ENCODE data around the gene MTMR3. TPM values are rescaled to one million over a fixed set of nuclear protein-coding genes. Genes with fewer than 3 reads are reported as not detected.

MTMR3 gene
- total RNA-seq, 1 experiment from 2014 or later, result 27.0 TPM

- Histone ChIP-seq H3K4me1 (ENCODE audit: control insufficient read depth in 1 of 2, insufficient read depth in 2 of 2, low read length in 2 of 2) (peaks cover 4 to 12% of the 10 kb centered on the region in 2 experiments; a peak in 2 of 4 replicates), H2AFZ (ENCODE audit: low read depth, low read length, poor library complexity, severe bottlenecking) (no peak overlapping the region), H3K9ac (ENCODE audit: low read length) (peak overlapping the region; percentile 75), H3K9me2 (ENCODE audit: insufficient read depth) (no peaks in the 10 kb centered on the region), H3K4me3 (replicated peaks in 1 of 2; ENCODE audit: low read depth in 1 of 2, low read length in 2 of 2) (peak overlapping the region; percentile 59 to 77), H3K36me3 (ENCODE audit: control insufficient read depth in 1 of 2, insufficient read depth in 2 of 2, low read length in 2 of 2) (no peaks in the 10 kb centered on the region), H3K4me2 (ENCODE audit: low read length) (peak overlapping the region; percentile 66), H3K27ac (ENCODE audit: low read depth, low read length) (peak overlapping the region; percentile 91), H3K9me3 (ENCODE audit: control insufficient read depth in 1 of 2, insufficient read depth in 1 of 2, low read depth in 1 of 2, low read length in 2 of 2) (no peaks in the 10 kb centered on the region), H4K20me1 (ENCODE audit: insufficient read depth) (no peaks in the 10 kb centered on the region), H3K79me2 (ENCODE audit: insufficient read depth, low read length) (peaks cover 51% of the 10 kb centered on the region), H3K27me3 (ENCODE audit: insufficient read depth, low read length) (no peaks in the 10 kb centered on the region)
- TF ChIP-seq JUND (IDR thresholded peaks at IDR 0.05) (no peak), CBX3 (IDR thresholded peaks at IDR 0.05; ENCODE audit: low read depth) (no peak), ZFX (IDR thresholded peaks at IDR 0.05) (no peak; the same call in 1 of the 2 replicates), ZNF274 (IDR thresholded peaks at IDR 0.05; ENCODE audit: low read depth, low read length) (no peak), EZH2phosphoT487 (IDR thresholded peaks at IDR 0.05; ENCODE audit: borderline replicate concordance) (no peak), YY1 (IDR thresholded peaks at IDR 0.05; ENCODE audit: extremely low read depth, insufficient replicate concordance, low read depth, low read length) (no peak), SIN3A (IDR thresholded peaks at IDR 0.05; ENCODE audit: low read depth) (no peak), POLR2AphosphoS5 (IDR thresholded peaks at IDR 0.05; ENCODE audit: low read depth, low read length) (no peak), SP1 (IDR thresholded peaks at IDR 0.05; ENCODE audit: low read depth) (no peak), POLR2A (IDR thresholded peaks at IDR 0.05; ENCODE audit: borderline replicate concordance, extremely low read depth, insufficient read depth, insufficient read length) (no peak), SRF (IDR thresholded peaks at IDR 0.05; ENCODE audit: low read depth) (no peak), ELF1 (IDR thresholded peaks at IDR 0.05; ENCODE audit: borderline replicate concordance, low read depth) (no peak), EGR1 (IDR thresholded peaks at IDR 0.05; ENCODE audit: low read depth) (no peak), RAD21 (IDR thresholded peaks at IDR 0.05; ENCODE audit: low read depth) (no peak)
- TF ChIP-seq, protein P1, sequence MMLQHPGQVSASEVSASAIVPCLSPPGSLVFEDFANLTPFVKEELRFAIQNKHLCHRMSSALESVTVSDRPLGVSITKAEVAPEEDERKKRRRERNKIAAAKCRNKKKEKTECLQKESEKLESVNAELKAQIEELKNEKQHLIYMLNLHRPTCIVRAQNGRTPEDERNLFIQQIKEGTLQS (IDR thresholded peaks at IDR 0.05), result no peak
- TF ChIP-seq, protein P2, sequence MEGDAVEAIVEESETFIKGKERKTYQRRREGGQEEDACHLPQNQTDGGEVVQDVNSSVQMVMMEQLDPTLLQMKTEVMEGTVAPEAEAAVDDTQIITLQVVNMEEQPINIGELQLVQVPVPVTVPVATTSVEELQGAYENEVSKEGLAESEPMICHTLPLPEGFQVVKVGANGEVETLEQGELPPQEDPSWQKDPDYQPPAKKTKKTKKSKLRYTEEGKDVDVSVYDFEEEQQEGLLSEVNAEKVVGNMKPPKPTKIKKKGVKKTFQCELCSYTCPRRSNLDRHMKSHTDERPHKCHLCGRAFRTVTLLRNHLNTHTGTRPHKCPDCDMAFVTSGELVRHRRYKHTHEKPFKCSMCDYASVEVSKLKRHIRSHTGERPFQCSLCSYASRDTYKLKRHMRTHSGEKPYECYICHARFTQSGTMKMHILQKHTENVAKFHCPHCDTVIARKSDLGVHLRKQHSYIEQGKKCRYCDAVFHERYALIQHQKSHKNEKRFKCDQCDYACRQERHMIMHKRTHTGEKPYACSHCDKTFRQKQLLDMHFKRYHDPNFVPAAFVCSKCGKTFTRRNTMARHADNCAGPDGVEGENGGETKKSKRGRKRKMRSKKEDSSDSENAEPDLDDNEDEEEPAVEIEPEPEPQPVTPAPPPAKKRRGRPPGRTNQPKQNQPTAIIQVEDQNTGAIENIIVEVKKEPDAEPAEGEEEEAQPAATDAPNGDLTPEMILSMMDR (IDR thresholded peaks at IDR 0.05 in 2 of 3, conservative IDR thresholded peaks at IDR 0.05 in 1 of 3; ENCODE audit: borderline replicate concordance in 1 of 3, insufficient read depth in 1 of 3, low read depth in 2 of 3, low read length in 2 of 3), result no peak
- TF ChIP-seq, protein P3, sequence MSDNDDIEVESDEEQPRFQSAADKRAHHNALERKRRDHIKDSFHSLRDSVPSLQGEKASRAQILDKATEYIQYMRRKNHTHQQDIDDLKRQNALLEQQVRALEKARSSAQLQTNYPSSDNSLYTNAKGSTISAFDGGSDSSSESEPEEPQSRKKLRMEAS (IDR thresholded peaks at IDR 0.05), result no peak
- TF ChIP-seq, protein P4, sequence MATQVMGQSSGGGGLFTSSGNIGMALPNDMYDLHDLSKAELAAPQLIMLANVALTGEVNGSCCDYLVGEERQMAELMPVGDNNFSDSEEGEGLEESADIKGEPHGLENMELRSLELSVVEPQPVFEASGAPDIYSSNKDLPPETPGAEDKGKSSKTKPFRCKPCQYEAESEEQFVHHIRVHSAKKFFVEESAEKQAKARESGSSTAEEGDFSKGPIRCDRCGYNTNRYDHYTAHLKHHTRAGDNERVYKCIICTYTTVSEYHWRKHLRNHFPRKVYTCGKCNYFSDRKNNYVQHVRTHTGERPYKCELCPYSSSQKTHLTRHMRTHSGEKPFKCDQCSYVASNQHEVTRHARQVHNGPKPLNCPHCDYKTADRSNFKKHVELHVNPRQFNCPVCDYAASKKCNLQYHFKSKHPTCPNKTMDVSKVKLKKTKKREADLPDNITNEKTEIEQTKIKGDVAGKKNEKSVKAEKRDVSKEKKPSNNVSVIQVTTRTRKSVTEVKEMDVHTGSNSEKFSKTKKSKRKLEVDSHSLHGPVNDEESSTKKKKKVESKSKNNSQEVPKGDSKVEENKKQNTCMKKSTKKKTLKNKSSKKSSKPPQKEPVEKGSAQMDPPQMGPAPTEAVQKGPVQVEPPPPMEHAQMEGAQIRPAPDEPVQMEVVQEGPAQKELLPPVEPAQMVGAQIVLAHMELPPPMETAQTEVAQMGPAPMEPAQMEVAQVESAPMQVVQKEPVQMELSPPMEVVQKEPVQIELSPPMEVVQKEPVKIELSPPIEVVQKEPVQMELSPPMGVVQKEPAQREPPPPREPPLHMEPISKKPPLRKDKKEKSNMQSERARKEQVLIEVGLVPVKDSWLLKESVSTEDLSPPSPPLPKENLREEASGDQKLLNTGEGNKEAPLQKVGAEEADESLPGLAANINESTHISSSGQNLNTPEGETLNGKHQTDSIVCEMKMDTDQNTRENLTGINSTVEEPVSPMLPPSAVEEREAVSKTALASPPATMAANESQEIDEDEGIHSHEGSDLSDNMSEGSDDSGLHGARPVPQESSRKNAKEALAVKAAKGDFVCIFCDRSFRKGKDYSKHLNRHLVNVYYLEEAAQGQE (IDR thresholded peaks at IDR 0.05; ENCODE audit: low read depth), result no peak
- ChIA-PET CTCF (no interaction called here), POLR2A (interaction anchor here (0.6 to 1.1 kb wide), 2 partner anchors 15 to 208 kb away, joined by 3 read pairs; no protein-coding TSS in a partner anchor), RAD21 (ENCODE audit: low non-redundant PET in 1 of 2, low total read pairs in 2 of 2, uncharacterized antibody in 2 of 2, unreplicated experiment in 2 of 2) (no interaction called here)
- ATAC-seq, result no peak
- intact Hi-C loops (cut with micrococcal nuclease), result no loop called here
- BruUV-seq (replicated peaks), result no TSS peak
- DNase-seq (ENCODE audit: low read depth, low spot score), result no peak
Measured at GRCh38 chr22:29883775-29884097, 762 bp downstream of the MTMR3 start.

All from HCT116 (cell line).